Mammary epithelial cell (primary cell): ENCODE measurements around the gene BOC.

Experiments
- EZH2 ChIP-seq: IDR thresholded peaks from 2 replicates; pipeline ENCODE4 v1.6.1; 2012; ENCODE audit warnings: low read length, inconsistent platforms, borderline replicate concordance
- TF ChIP-seq, protein P1 (sequence below), 2 donors: IDR thresholded peaks in 1 of 2; conservative IDR thresholded peaks in 1 of 2; 2 replicates each; pipeline ENCODE4 v1.5.1; 2011 to 2012; ENCODE audit warnings: inconsistent platforms in 2 of 2, low read length in 2 of 2, mild to moderate bottlenecking in 2 of 2, control low read depth in 1 of 2, low read depth in 1 of 2; ENCODE audit not compliant: insufficient read depth in 1 of 2; ENCODE audit errors: extremely low read depth in 1 of 2

DNA sequence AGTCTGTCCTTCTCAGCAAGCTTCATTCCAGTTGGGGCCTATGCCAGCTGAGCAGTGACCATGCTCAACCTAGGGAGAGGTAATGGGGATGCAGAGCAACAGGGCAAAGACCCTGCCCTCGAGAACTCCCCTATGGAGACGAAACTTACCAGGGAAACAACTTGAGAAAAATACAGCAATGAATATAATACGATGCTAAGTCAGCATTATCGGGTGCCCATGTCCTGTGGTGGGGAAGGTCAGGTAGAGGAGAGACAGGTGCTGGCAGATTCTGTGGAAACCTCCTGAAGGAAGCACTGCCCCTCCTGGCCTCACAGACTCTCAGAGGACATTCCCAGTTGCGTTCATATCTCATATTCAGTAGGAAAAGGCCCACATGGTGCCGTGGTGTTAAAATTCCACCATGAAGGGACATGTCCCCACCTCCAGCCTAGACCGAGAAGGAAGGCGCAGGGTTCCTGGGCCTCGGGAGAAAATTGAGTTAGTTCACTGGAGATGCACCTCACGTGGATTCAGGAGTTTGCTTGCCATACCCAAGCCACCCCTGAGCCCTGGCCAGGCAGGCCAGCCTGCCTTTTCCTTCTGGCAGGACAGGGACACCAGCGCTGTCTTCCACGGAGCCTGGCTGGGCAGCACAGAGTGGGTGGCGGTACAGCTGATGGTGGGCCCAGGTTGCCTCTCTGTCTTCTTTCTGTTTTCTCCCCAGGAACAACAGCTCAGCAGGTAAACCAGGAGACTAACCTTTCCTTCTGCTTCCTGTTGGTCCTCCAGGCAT, 62.4 kb downstream of the BOC start:
- TF ChIP-seq, protein P1, sequence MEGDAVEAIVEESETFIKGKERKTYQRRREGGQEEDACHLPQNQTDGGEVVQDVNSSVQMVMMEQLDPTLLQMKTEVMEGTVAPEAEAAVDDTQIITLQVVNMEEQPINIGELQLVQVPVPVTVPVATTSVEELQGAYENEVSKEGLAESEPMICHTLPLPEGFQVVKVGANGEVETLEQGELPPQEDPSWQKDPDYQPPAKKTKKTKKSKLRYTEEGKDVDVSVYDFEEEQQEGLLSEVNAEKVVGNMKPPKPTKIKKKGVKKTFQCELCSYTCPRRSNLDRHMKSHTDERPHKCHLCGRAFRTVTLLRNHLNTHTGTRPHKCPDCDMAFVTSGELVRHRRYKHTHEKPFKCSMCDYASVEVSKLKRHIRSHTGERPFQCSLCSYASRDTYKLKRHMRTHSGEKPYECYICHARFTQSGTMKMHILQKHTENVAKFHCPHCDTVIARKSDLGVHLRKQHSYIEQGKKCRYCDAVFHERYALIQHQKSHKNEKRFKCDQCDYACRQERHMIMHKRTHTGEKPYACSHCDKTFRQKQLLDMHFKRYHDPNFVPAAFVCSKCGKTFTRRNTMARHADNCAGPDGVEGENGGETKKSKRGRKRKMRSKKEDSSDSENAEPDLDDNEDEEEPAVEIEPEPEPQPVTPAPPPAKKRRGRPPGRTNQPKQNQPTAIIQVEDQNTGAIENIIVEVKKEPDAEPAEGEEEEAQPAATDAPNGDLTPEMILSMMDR (conservative IDR thresholded peaks at IDR 0.05 in 1 of 2, IDR thresholded peaks at IDR 0.05 in 1 of 2; ENCODE audit: extremely low read depth in 1 of 2, insufficient read depth in 1 of 2, low read depth in 1 of 2, low read length in 2 of 2): no peak
- TF ChIP-seq EZH2: no peak
